Measurements from ENCODE around the gene PRDM11.

GRCh38 chr11:45156741-45157140 lies 10.3 kb downstream of the PRDM11 start:
- TF ChIP-seq POLR2A (IDR thresholded peaks at IDR 0.05): no peak
- TF ChIP-seq CTCF (IDR thresholded peaks at IDR 0.05): no peak
- no peak for TF ChIP-seq POLR2AphosphoS5 (IDR thresholded peaks at IDR 0.05; ENCODE audit: insufficient read depth in 1 of 2, low read depth in 1 of 2)

Measured in vagina (tissue), 2 donors.